Measurements from ENCODE around the gene DPF3. TPM values are rescaled to one million over a fixed set of nuclear protein-coding genes. Genes with fewer than 3 reads are reported as not detected.
A peak's percentile ranks its signal among the peaks of the same experiment; 100 is the strongest.

Gene DPF3
- polyA plus RNA-seq, 4 donors, result 1.0 to 2.4 (median 1.5) TPM

DNA sequence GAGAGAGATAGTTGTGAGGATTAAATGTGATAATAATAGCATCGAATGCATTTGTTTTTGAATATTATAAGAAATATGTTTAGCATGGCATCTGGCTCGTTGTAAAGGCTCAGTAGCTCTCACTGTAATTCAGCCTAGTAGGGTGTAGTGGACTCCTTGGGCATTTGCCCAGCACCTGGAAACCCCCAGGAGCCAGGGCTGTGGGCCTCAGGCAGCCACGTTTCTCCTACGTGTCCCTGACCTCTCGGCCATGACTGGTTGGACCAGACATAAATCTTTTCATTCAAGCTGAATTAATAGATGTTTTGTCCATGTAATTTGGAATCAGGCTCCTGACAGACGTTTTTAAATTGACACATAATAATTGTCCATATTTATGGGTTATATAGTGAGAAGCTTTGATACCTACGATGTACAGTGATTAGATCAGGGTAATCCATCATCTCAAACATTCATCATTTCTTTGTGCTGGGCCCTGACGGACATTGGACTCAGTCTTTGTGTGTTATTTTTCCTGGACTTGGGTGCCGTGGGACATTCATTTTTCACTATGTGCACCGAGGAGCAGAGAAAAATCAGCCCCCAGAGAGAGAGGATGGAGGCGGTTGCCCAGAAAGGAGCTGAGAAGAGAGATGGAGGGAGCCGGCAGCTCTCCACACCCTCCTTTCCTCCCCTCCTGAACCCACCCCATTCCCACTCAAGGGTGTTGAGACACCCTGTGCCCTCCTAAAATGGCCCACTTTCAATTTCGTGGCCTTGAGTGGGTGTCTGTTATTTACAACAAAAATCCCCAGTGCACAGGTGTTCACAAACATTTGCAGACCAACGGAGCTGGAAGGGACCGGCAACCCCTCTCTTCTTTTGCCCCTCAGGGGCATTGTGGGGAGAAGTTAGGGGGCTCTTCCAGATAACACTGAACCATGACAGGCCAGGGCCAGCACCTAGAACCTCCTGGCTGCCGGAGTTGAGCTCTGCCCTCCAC, 296.4 kb downstream of the DPF3 start:
- Histone ChIP-seq H3K9me3 (ENCODE audit: control insufficient read depth in 2 of 2, insufficient read depth in 1 of 2, low read depth in 1 of 2, low read length in 1 of 2) (no peaks in the 10 kb centered on the region), H3K27ac (ENCODE audit: low read depth in 1 of 3, low read length in 2 of 3) (no peak overlapping the region), H3K36me3 (ENCODE audit: control insufficient read depth in 3 of 3, insufficient read depth in 2 of 3, low read depth in 1 of 3, low read length in 3 of 3) (no peaks in the 10 kb centered on the region), H3K4me3 (ENCODE audit: low read depth in 1 of 3, low read length in 3 of 3) (no peak overlapping the region), H3K27me3 (ENCODE audit: control insufficient read depth in 3 of 3, insufficient read depth in 3 of 3, low read length in 3 of 3) (peaks cover 0 to 6% (median 4%) of the 10 kb centered on the region in 3 donors), H3K4me1 (ENCODE audit: control insufficient read depth in 3 of 3, insufficient read depth in 2 of 3, low read depth in 1 of 3, low read length in 2 of 3) (no peaks in the 10 kb centered on the region)
- 54 to 73% (median 65%) methylated on average over 16 of the region's 16 CpGs for WGBS, 3 donors
- FAIRE-seq (no peak), DNase-seq (no peak)

DNA sequence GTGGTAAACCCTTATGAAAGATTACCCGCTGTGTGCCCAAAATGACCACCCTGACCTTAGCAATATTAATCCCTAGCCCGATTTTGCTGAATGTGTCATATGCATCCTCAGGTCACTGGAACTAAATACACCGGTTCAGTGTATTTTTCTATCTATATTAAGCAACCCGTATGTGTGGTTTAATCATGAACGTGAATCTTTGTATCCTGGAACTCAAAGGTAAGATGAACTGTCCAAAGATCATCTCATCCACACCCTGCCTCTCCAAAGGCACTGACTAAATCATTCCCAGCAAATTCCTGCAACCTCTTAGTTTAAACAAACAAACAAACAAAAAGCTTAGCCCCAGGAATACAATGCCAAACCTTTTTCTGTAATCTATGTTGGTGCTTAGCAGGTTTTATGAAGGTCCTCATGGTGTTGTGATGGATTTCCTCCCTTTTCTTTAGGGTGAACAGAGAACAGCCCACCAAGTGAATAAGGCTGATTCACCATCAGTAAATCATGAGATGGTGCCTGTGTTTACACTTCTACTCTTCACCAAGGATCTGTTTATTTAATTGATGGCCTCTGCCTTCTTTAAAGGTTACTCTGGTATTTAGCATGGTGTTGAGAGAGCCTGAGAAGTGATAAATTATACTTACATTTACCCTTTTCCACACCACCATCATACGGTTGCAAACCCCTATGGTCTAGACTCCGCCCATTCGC, 298.6 kb downstream of the DPF3 start:
- H3K9me3 ChIP-seq (ENCODE audit: control insufficient read depth in 2 of 2, insufficient read depth in 1 of 2, low read depth in 1 of 2, low read length in 1 of 2), result no peaks in the 10 kb centered on the region
- peaks cover 0 to 3% (median 0%) of the 10 kb centered on the region in 3 donors for H3K27me3 ChIP-seq (ENCODE audit: control insufficient read depth in 3 of 3, insufficient read depth in 3 of 3, low read length in 3 of 3)
- no peak overlapping the region for H3K4me3 ChIP-seq (ENCODE audit: low read depth in 1 of 3, low read length in 3 of 3)
- DNase-seq (no peak), FAIRE-seq (no peak)
- no peaks in the 10 kb centered on the region for H3K4me1 ChIP-seq (ENCODE audit: control insufficient read depth in 3 of 3, insufficient read depth in 2 of 3, low read depth in 1 of 3, low read length in 2 of 3)
- WGBS, 3 donors, result 78 to 88% (median 82%) methylated on average over 8 of the region's 8 CpGs
- H3K36me3 ChIP-seq (ENCODE audit: control insufficient read depth in 3 of 3, insufficient read depth in 2 of 3, low read depth in 1 of 3, low read length in 3 of 3), result no peaks in the 10 kb centered on the region
- no peak overlapping the region for H3K27ac ChIP-seq (ENCODE audit: low read depth in 1 of 3, low read length in 2 of 3)

DNA sequence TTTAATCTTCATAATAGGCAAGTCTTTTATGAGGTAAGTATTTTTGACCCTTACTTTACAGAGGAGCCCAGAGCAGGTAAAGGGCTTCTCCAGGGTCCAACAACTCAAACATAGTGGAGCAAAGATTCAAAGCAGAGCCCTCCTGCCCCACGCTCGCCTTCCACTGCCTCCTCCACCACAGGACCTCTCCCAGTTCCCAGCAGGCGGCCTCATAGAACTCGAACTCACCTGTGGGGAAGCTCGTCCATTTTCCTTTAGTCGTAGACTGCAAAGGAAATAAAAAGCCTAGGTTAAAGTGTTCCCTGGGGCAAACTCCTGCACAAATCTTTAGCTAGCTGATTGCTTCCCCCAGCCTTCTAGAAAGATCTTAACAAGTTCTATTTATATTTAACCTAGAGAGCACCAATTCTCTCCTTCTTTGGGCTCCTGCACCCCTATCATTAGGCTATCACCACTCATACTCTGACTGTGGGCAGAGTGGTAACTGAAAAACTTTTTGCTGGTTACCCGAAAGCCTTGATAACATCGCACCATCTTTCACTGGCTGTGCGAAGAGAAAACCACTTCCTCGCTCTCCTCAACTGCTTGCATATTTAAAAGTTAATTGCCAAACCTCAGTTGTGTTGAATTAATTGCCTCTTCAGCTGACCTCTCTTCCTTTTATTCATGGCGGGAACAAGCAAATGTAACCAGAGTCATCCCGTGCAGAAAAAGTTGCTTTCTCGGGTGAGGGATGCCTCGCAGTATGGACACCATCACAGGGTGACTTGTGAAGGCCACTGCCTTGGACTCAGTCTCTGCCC, 299.6 kb downstream of the DPF3 start:
- DNase-seq (peak in 1 of 2 donors; percentile 56), FAIRE-seq (no peak)
- WGBS, 3 donors, result 67 to 81% (median 74%) methylated on average over 14 of the region's 14 CpGs

DNA sequence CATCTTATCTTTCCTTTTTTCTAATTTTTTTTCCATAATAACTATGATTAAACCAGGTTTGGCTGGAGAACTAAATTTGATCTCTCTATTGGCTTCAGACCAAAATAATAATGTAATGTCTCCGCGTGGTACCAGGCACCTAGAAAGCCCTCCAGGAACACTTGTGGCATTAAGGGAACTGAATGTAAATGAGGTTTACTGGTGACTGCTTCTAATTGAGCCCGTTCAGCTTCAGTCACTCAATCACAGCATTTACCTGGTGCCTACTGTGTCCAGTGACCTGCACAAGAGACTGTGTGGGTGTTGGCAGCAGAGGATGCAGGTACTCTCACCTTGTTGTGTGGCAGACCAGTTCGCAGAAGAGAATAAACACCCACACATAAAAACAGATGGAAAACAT, 302.5 kb downstream of the DPF3 start:
- DNase-seq, result no peak
- H3K36me3 ChIP-seq (ENCODE audit: control insufficient read depth in 3 of 3, insufficient read depth in 2 of 3, low read depth in 1 of 3, low read length in 3 of 3), result no peaks in the 10 kb centered on the region
- no peak overlapping the region for H3K27ac ChIP-seq (ENCODE audit: low read depth in 1 of 3, low read length in 2 of 3)
- WGBS, 3 donors, result 84 to 89% (median 87%) methylated on average over 4 of the region's 4 CpGs
- FAIRE-seq, result no peak
- H3K27me3 ChIP-seq (ENCODE audit: control insufficient read depth in 3 of 3, insufficient read depth in 3 of 3, low read length in 3 of 3), result no peaks in the 10 kb centered on the region
- H3K9me3 ChIP-seq (ENCODE audit: control insufficient read depth in 2 of 2, insufficient read depth in 1 of 2, low read depth in 1 of 2, low read length in 1 of 2), result no peaks in the 10 kb centered on the region
- no peaks in the 10 kb centered on the region for H3K4me1 ChIP-seq (ENCODE audit: control insufficient read depth in 3 of 3, insufficient read depth in 2 of 3, low read depth in 1 of 3, low read length in 2 of 3)
- H3K4me3 ChIP-seq (ENCODE audit: low read depth in 1 of 3, low read length in 3 of 3), result no peak overlapping the region

More for the DNA sequence above, 299.6 kb downstream of the DPF3 start:
- no peaks in the 10 kb centered on the region for H3K4me1 ChIP-seq (ENCODE audit: control insufficient read depth in 3 of 3, insufficient read depth in 2 of 3, low read depth in 1 of 3, low read length in 2 of 3)
- no peaks in the 10 kb centered on the region for H3K36me3 ChIP-seq (ENCODE audit: control insufficient read depth in 3 of 3, insufficient read depth in 2 of 3, low read depth in 1 of 3, low read length in 3 of 3)
- no peak overlapping the region for H3K27ac ChIP-seq (ENCODE audit: low read depth in 1 of 3, low read length in 2 of 3)
- no peak overlapping the region for H3K4me3 ChIP-seq (ENCODE audit: low read depth in 1 of 3, low read length in 3 of 3)
- H3K27me3 ChIP-seq (ENCODE audit: control insufficient read depth in 3 of 3, insufficient read depth in 3 of 3, low read length in 3 of 3), result peaks cover 0 to 3% (median 0%) of the 10 kb centered on the region in 3 donors
- H3K9me3 ChIP-seq (ENCODE audit: control insufficient read depth in 2 of 2, insufficient read depth in 1 of 2, low read depth in 1 of 2, low read length in 1 of 2), result no peaks in the 10 kb centered on the region

DNA sequence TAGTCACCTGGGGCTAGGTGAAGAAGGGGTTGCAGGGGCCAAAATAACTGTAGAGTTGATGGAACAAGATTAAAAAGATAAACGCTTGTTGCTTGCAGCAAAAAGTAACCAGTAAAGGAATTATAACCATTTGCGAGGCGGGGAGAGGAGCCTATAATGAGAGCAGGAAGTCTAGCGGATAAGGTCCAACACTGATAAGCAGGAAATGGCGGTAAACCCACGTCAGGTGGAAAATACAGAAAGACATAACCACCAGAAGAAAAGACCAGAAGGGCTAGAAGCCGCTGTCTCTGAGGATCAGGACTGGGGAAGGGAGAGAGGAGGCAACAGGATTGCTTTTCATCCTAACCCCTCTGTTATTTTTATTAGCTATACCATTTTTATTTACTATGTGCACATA, 303.3 kb downstream of the DPF3 start:
- H3K4me3 ChIP-seq (ENCODE audit: low read depth in 1 of 3, low read length in 3 of 3), result no peak overlapping the region
- 35 to 55% (median 42%) methylated on average over 7 of the region's 7 CpGs for WGBS, 3 donors
- H3K27ac ChIP-seq (ENCODE audit: low read depth in 1 of 3, low read length in 2 of 3), result no peak overlapping the region
- H3K9me3 ChIP-seq (ENCODE audit: control insufficient read depth in 2 of 2, insufficient read depth in 1 of 2, low read depth in 1 of 2, low read length in 1 of 2), result no peaks in the 10 kb centered on the region
- DNase-seq, result peak in 1 of 2 donors; percentile 34
- no peaks in the 10 kb centered on the region for H3K36me3 ChIP-seq (ENCODE audit: control insufficient read depth in 3 of 3, insufficient read depth in 2 of 3, low read depth in 1 of 3, low read length in 3 of 3)
- FAIRE-seq, result no peak
- no peaks in the 10 kb centered on the region for H3K4me1 ChIP-seq (ENCODE audit: control insufficient read depth in 3 of 3, insufficient read depth in 2 of 3, low read depth in 1 of 3, low read length in 2 of 3)
- no peaks in the 10 kb centered on the region for H3K27me3 ChIP-seq (ENCODE audit: control insufficient read depth in 3 of 3, insufficient read depth in 3 of 3, low read length in 3 of 3)

DNA sequence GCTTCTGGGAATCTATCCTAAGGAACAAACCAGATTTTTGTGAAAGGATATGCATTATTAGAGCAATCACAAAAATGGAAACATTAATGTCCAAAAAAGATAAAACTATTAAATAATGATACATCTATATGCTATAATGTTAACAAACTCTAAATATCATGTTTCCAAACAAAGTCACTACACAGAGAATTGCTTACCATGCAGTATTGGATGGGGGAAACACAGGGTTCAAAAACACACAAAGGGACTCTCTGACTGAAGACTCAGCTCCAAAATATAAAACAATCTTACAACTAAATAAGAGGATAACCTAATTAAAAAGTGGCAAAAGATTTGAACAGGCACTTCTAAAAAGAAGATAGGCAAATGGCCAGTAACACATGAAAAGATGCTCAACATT, 304.2 kb downstream of the DPF3 start:
- no peak for FAIRE-seq
- Histone ChIP-seq H3K4me3 (ENCODE audit: low read depth in 1 of 3, low read length in 3 of 3) (no peak overlapping the region), H3K27ac (ENCODE audit: low read depth in 1 of 3, low read length in 2 of 3) (no peak overlapping the region), H3K36me3 (ENCODE audit: control insufficient read depth in 3 of 3, insufficient read depth in 2 of 3, low read depth in 1 of 3, low read length in 3 of 3) (no peaks in the 10 kb centered on the region), H3K9me3 (ENCODE audit: control insufficient read depth in 2 of 2, insufficient read depth in 1 of 2, low read depth in 1 of 2, low read length in 1 of 2) (no peaks in the 10 kb centered on the region), H3K4me1 (ENCODE audit: control insufficient read depth in 3 of 3, insufficient read depth in 2 of 3, low read depth in 1 of 3, low read length in 2 of 3) (no peaks in the 10 kb centered on the region), H3K27me3 (ENCODE audit: control insufficient read depth in 3 of 3, insufficient read depth in 3 of 3, low read length in 3 of 3) (no peaks in the 10 kb centered on the region)
- DNase-seq, result no peak

DNA sequence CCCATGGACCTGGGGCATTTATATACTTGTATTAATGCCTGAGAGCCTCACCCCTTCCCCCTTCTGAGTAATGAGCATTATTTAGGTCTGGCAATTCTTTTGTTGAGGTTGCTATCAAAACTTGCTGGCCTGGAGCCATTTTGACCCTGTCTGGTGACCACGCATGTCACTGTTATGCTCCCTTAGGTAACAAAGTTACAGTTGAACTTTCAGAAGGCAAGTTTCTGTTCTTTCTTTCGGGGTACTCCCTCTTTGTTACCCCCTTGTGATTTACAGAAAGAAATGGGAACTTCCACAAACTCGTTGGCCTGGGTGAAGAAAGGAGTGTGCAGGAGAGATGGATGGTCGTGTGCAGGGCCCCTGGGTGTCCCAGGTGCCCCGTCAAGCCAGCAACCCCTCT, 305.4 kb downstream of the DPF3 start:
- no peak for FAIRE-seq

More for the DNA sequence above, 305.4 kb downstream of the DPF3 start:
- Histone ChIP-seq H3K36me3 (ENCODE audit: control insufficient read depth in 3 of 3, insufficient read depth in 2 of 3, low read depth in 1 of 3, low read length in 3 of 3) (no peaks in the 10 kb centered on the region), H3K4me3 (ENCODE audit: low read depth in 1 of 3, low read length in 3 of 3) (no peak overlapping the region), H3K27me3 (ENCODE audit: control insufficient read depth in 3 of 3, insufficient read depth in 3 of 3, low read length in 3 of 3) (no peaks in the 10 kb centered on the region), H3K27ac (ENCODE audit: low read depth in 1 of 3, low read length in 2 of 3) (no peak overlapping the region), H3K9me3 (ENCODE audit: control insufficient read depth in 2 of 2, insufficient read depth in 1 of 2, low read depth in 1 of 2, low read length in 1 of 2) (no peaks in the 10 kb centered on the region), H3K4me1 (ENCODE audit: control insufficient read depth in 3 of 3, insufficient read depth in 2 of 3, low read depth in 1 of 3, low read length in 2 of 3) (no peaks in the 10 kb centered on the region)
- no peak for DNase-seq
- 59 to 82% (median 71%) methylated on average over 5 of the region's 5 CpGs for WGBS, 3 donors

All from small intestine (tissue), 7 donors.